Measurements from ENCODE around the gene AAMP.

GRCh38 chr2:218280260-218280870 is 10.4 kb upstream of the AAMP start:
- TF ChIP-seq CTCF (IDR thresholded peaks at IDR 0.05; ENCODE audit: borderline replicate concordance, extremely low read depth, low read length, poor library complexity, severe bottlenecking) (no peak), EZH2 (IDR thresholded peaks at IDR 0.05; ENCODE audit: borderline replicate concordance, low read depth, low read length, severe bottlenecking) (no peak)

Data from DND-41 (cell line).